ENCODE measurements around the gene SLC22A2. TPM values are rescaled to one million over a fixed set of nuclear protein-coding genes. Genes with fewer than 3 reads are reported as not detected.

The SLC22A2 gene
- total and polyA plus RNA-seq, 2 experiments from 2014 or later: 0.94 to 1.1 TPM

DNA sequence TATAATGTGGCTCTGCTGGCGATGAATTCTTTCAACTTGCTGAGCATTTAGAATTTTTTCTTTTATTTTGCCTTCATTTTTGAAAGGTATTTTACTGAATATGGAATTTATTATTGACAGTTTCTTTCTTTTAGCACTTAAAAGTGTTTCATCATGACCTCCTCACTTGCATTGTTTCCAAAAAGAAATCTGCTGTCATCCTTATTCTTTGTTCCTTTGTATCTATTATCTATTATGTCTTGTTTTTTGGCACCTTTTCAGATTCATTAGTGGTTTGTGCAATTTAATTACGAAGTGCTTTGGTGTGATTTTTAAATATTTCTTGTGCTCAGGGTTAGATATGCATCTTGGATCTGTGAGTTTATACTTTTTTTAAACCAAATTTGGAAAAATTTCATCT is 26.0 kb upstream of the SLC22A2 start:
- Histone ChIP-seq H4K20me1 (replicated peaks; ENCODE audit: insufficient read depth) (no peaks in the 10 kb centered on the region), H3F3A (replicated peaks; ENCODE audit: low read depth) (no peaks in the 10 kb centered on the region), H2AFZ (no peak overlapping the region), H3K79me2 (replicated peaks; ENCODE audit: insufficient read depth) (no peaks in the 10 kb centered on the region), H3K4me3 (no peak overlapping the region), H3K4me2 (no peak overlapping the region), H3K27me3 (ENCODE audit: insufficient read depth) (no peaks in the 10 kb centered on the region), H3K27ac (ENCODE audit: low read depth) (no peak overlapping the region), H3K4me1 (ENCODE audit: insufficient read depth) (no peaks in the 10 kb centered on the region; the same call in 1 of the 2 replicates), H3K9me2 (ENCODE audit: insufficient read depth) (no peaks in the 10 kb centered on the region), H3K36me3 (ENCODE audit: insufficient read depth) (no peaks in the 10 kb centered on the region; the same call in 1 of the 2 replicates)
- TF ChIP-seq POLR2AphosphoS5 (IDR thresholded peaks at IDR 0.05; ENCODE audit: low read depth): no peak
- TF ChIP-seq, protein P1, sequence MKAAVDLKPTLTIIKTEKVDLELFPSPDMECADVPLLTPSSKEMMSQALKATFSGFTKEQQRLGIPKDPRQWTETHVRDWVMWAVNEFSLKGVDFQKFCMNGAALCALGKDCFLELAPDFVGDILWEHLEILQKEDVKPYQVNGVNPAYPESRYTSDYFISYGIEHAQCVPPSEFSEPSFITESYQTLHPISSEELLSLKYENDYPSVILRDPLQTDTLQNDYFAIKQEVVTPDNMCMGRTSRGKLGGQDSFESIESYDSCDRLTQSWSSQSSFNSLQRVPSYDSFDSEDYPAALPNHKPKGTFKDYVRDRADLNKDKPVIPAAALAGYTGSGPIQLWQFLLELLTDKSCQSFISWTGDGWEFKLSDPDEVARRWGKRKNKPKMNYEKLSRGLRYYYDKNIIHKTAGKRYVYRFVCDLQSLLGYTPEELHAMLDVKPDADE (IDR thresholded peaks at IDR 0.05): no peak
- no peak for TF ChIP-seq JUNB (IDR thresholded peaks at IDR 0.05; ENCODE audit: unreplicated experiment)
- Mint-ChIP-seq H3K27me3 (ENCODE audit: insufficient read depth, low read depth, poor library complexity) (no peaks in the 10 kb centered on the region), H3K27ac (no peak overlapping the region), H3K4me3 (no peak overlapping the region), H3K36me3 (ENCODE audit: low read depth) (no peaks in the 10 kb centered on the region), H3K4me1 (peaks cover 13% of the 10 kb centered on the region), H3K9me3 (peaks cover 2% of the 10 kb centered on the region; the same call in 1 of the 3 replicates)
- ATAC-seq (no peak), DNase-seq (ENCODE audit: low spot score) (no peak)

DNA sequence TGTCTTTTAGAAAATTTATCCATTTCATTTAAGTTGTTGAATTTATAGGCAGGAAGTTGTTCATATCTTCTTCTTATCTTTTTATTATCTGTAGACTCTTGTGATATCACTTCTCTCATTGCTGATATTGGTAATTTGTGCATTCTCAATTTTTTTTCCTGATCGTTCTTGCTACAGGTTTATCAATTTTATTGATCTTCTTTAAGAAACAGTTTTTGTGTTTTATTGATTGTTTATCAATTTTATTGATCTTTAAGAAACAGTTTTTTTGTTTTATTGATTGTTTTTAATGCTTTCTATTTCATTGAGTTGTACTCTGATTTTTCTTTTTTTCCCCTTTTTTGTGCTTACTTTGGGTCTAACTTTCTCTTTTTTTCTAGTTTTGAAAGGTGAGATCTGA is 23.8 kb upstream of the SLC22A2 start:
- Mint-ChIP-seq H3K27me3 (ENCODE audit: insufficient read depth, low read depth, poor library complexity) (peaks cover 8% of the 10 kb centered on the region), H3K9me3 (peaks cover 5% of the 10 kb centered on the region; the same call in 2 of the 3 replicates), H3K4me3 (no peak overlapping the region), H3K27ac (no peak overlapping the region), H3K36me3 (ENCODE audit: low read depth) (no peaks in the 10 kb centered on the region; the same call in 2 of the 3 replicates), H3K4me1 (peaks cover 30% of the 10 kb centered on the region)
- Histone ChIP-seq H3K4me3 (no peak overlapping the region), H3K27ac (ENCODE audit: low read depth) (no peak overlapping the region), H3K9me2 (ENCODE audit: insufficient read depth) (0 out of 2 replicates have a peak, but pooled peaks cover 3% of the 10 kb centered on the region), H4K20me1 (replicated peaks; ENCODE audit: insufficient read depth) (no peaks in the 10 kb centered on the region), H3K4me1 (ENCODE audit: insufficient read depth) (no peaks in the 10 kb centered on the region; the same call in 1 of the 2 replicates), H3K4me2 (no peak overlapping the region), H2AFZ (no peak overlapping the region), H3K36me3 (ENCODE audit: insufficient read depth) (no peaks in the 10 kb centered on the region; the same call in 1 of the 2 replicates), H3F3A (replicated peaks; ENCODE audit: low read depth) (no peaks in the 10 kb centered on the region), H3K27me3 (ENCODE audit: insufficient read depth) (no peaks in the 10 kb centered on the region), H3K79me2 (replicated peaks; ENCODE audit: insufficient read depth) (no peaks in the 10 kb centered on the region)
- DNase-seq (ENCODE audit: low spot score): no peak
- no peak for TF ChIP-seq CREB1 (CRISPR knock-in tag; IDR thresholded peaks at IDR 0.05; ENCODE audit: low read depth)
- ATAC-seq: no peak

DNA sequence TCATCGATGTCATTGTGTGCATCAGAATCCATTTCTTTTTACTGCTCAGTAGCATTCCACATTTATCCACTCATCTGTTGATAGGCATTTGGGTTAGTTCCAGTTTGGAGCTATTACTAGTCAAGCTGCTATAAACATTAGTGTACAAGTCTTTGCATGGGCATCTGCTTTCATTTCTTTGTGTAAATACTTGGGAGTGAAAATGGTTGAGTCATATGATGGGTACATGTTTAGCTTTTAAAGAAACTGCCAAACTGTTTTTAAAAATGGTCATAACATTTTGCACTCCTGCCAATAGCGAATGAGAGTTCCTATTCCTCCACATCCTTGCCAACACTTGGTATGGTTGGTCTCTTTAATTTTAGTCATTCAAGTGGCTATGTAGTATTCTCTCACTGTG is 21.2 kb upstream of the SLC22A2 start:
- no peak overlapping the region for H2AFZ ChIP-seq
- no peak overlapping the region for H3K4me2 ChIP-seq
- H4K20me1 ChIP-seq (replicated peaks; ENCODE audit: insufficient read depth): no peaks in the 10 kb centered on the region
- Mint-ChIP-seq H3K9me3 (peaks cover 5% of the 10 kb centered on the region; the same call in 2 of the 3 replicates), H3K4me3 (no peak overlapping the region), H3K4me1 (peaks cover 24% of the 10 kb centered on the region), H3K36me3 (ENCODE audit: low read depth) (no peaks in the 10 kb centered on the region; the same call in 2 of the 3 replicates), H3K27me3 (ENCODE audit: insufficient read depth, low read depth, poor library complexity) (peaks cover 9% of the 10 kb centered on the region), H3K27ac (no peak overlapping the region)
- 0 out of 2 replicates have a peak, but pooled peaks cover 3% of the 10 kb centered on the region for H3K9me2 ChIP-seq (ENCODE audit: insufficient read depth)
- H3K36me3 ChIP-seq (ENCODE audit: insufficient read depth): no peaks in the 10 kb centered on the region
- no peaks in the 10 kb centered on the region for H3K79me2 ChIP-seq (replicated peaks; ENCODE audit: insufficient read depth)
- H3F3A ChIP-seq (replicated peaks; ENCODE audit: low read depth): no peaks in the 10 kb centered on the region; the same call in 1 of the 2 replicates
- DNase-seq (ENCODE audit: low spot score): no peak
- no peak for ATAC-seq
- H3K4me1 ChIP-seq (ENCODE audit: insufficient read depth): no peaks in the 10 kb centered on the region
- no peaks in the 10 kb centered on the region for H3K27me3 ChIP-seq (ENCODE audit: insufficient read depth)
- no peak overlapping the region for H3K4me3 ChIP-seq
- no peak overlapping the region for H3K27ac ChIP-seq (ENCODE audit: low read depth)
- TF ChIP-seq NANOG (IDR thresholded peaks at IDR 0.05; ENCODE audit: borderline replicate concordance) (no peak), ZNF331 (CRISPR knock-in tag; IDR thresholded peaks at IDR 0.05; ENCODE audit: low read depth) (no peak), ZNF114 (CRISPR knock-in tag; IDR thresholded peaks at IDR 0.05) (no peak), STAT1 (IDR thresholded peaks at IDR 0.05; ENCODE audit: unreplicated experiment) (no peak), POLR2AphosphoS5 (IDR thresholded peaks at IDR 0.05; ENCODE audit: low read depth) (no peak), EZH2 (IDR thresholded peaks at IDR 0.05; ENCODE audit: low read depth, unreplicated experiment) (no peak), CREB1 (CRISPR knock-in tag; IDR thresholded peaks at IDR 0.05; ENCODE audit: low read depth) (no peak), JUNB (IDR thresholded peaks at IDR 0.05; ENCODE audit: unreplicated experiment) (no peak), EZH2phosphoT487 (IDR thresholded peaks at IDR 0.05; ENCODE audit: unreplicated experiment) (no peak)
- TF ChIP-seq, protein P2, sequence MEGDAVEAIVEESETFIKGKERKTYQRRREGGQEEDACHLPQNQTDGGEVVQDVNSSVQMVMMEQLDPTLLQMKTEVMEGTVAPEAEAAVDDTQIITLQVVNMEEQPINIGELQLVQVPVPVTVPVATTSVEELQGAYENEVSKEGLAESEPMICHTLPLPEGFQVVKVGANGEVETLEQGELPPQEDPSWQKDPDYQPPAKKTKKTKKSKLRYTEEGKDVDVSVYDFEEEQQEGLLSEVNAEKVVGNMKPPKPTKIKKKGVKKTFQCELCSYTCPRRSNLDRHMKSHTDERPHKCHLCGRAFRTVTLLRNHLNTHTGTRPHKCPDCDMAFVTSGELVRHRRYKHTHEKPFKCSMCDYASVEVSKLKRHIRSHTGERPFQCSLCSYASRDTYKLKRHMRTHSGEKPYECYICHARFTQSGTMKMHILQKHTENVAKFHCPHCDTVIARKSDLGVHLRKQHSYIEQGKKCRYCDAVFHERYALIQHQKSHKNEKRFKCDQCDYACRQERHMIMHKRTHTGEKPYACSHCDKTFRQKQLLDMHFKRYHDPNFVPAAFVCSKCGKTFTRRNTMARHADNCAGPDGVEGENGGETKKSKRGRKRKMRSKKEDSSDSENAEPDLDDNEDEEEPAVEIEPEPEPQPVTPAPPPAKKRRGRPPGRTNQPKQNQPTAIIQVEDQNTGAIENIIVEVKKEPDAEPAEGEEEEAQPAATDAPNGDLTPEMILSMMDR (conservative IDR thresholded peaks at IDR 0.05; ENCODE audit: low read depth in 2 of 2): no peak
- TF ChIP-seq, protein P3, sequence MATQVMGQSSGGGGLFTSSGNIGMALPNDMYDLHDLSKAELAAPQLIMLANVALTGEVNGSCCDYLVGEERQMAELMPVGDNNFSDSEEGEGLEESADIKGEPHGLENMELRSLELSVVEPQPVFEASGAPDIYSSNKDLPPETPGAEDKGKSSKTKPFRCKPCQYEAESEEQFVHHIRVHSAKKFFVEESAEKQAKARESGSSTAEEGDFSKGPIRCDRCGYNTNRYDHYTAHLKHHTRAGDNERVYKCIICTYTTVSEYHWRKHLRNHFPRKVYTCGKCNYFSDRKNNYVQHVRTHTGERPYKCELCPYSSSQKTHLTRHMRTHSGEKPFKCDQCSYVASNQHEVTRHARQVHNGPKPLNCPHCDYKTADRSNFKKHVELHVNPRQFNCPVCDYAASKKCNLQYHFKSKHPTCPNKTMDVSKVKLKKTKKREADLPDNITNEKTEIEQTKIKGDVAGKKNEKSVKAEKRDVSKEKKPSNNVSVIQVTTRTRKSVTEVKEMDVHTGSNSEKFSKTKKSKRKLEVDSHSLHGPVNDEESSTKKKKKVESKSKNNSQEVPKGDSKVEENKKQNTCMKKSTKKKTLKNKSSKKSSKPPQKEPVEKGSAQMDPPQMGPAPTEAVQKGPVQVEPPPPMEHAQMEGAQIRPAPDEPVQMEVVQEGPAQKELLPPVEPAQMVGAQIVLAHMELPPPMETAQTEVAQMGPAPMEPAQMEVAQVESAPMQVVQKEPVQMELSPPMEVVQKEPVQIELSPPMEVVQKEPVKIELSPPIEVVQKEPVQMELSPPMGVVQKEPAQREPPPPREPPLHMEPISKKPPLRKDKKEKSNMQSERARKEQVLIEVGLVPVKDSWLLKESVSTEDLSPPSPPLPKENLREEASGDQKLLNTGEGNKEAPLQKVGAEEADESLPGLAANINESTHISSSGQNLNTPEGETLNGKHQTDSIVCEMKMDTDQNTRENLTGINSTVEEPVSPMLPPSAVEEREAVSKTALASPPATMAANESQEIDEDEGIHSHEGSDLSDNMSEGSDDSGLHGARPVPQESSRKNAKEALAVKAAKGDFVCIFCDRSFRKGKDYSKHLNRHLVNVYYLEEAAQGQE (IDR thresholded peaks at IDR 0.05; ENCODE audit: unreplicated experiment): no peak

All from GM23338 (cell line).